OCI-LY3 (cell line): ENCODE data around the gene DST.

ENCODE experiments used
- H2AFZ ChIP-seq: fragments of 200-600, 300-600 bp; shearing (Covaris generic); 2 replicates; pipeline ENCODE4 v1.6.0; 2014; ENCODE audit warnings: antibody characterized with exemption, low read depth, low read length
- H3K27ac ChIP-seq: fragments of 200-600, 300-600 bp; sonication (generic); 2 replicates; pipeline ENCODE4 v1.5.1; 2014; ENCODE audit warnings: mild to moderate bottlenecking, low read length, moderate library complexity, mixed read lengths
- H3K27me3 ChIP-seq: fragments of 200-600, 300-600 bp; sonication (generic); 2 replicates; pipeline ENCODE4 v1.6.1; 2014; ENCODE audit warnings: low read depth, low read length, mixed read lengths
- H3K36me3 ChIP-seq: fragments of 200-600, 300-600 bp; sonication (generic); replicated peaks from 2 replicates; pipeline ENCODE3; 2014; ENCODE audit warnings: low read depth, low read length, mixed read lengths
- H3K4me1 ChIP-seq: fragments of 300-600, 200-600 bp; sonication (generic); 2 replicates; pipeline ENCODE4 v1.6.1; 2014; ENCODE audit warnings: low read length, mixed read lengths
- H3K4me2 ChIP-seq: fragments of 200-600, 300-600 bp; sonication (generic); 2 replicates; pipeline ENCODE4 v1.6.1; 2014; ENCODE audit warnings: low read length, mixed read lengths
- H3K4me3 ChIP-seq: fragments of 300-600, 200-600 bp; sonication (generic); 2 replicates; pipeline ENCODE4 v1.5.1; 2014; ENCODE audit warnings: antibody characterized with exemption, mild to moderate bottlenecking, low read length, moderate library complexity
- H3K79me2 ChIP-seq: fragments of 300-600, 200-600 bp; shearing (Covaris generic); 2 replicates; pipeline ENCODE4 v1.6.1; 2014; ENCODE audit warnings: mild to moderate bottlenecking, low read length, mixed read lengths
- H3K9ac ChIP-seq: fragments of 300-600, 200-600 bp; shearing (Covaris generic); 2 replicates; pipeline ENCODE4 v1.6.0; 2014; ENCODE audit warnings: mild to moderate bottlenecking, low read length, moderate library complexity
- H3K9me3 ChIP-seq: fragments of 200-600, 300-600 bp; shearing (Covaris generic); 2 replicates; pipeline ENCODE4 v1.6.1; 2014; ENCODE audit warnings: low read length, mixed read lengths; ENCODE audit not compliant: insufficient read depth
- H4K20me1 ChIP-seq: fragments of 200-600, 300-600 bp; sonication (generic); 2 replicates; pipeline ENCODE4 v1.6.1; 2016; ENCODE audit warnings: low read length, mixed read lengths; ENCODE audit not compliant: insufficient read depth
- CTCF ChIP-seq: fragments of 200-600, 300-600 bp; sonication (generic); IDR thresholded peaks from 2 replicates; pipeline ENCODE4 v1.5.1; 2014; ENCODE audit warnings: antibody characterized with exemption, low read length, low read depth
- EZH2phosphoT487 ChIP-seq: fragments of 200-600 bp; shearing (Covaris generic); IDR thresholded peaks from 2 replicates; pipeline ENCODE4 v1.6.1; 2018; ENCODE audit warnings: antibody characterized with exemption, mixed run types, low read depth

DST gene

DNA sequence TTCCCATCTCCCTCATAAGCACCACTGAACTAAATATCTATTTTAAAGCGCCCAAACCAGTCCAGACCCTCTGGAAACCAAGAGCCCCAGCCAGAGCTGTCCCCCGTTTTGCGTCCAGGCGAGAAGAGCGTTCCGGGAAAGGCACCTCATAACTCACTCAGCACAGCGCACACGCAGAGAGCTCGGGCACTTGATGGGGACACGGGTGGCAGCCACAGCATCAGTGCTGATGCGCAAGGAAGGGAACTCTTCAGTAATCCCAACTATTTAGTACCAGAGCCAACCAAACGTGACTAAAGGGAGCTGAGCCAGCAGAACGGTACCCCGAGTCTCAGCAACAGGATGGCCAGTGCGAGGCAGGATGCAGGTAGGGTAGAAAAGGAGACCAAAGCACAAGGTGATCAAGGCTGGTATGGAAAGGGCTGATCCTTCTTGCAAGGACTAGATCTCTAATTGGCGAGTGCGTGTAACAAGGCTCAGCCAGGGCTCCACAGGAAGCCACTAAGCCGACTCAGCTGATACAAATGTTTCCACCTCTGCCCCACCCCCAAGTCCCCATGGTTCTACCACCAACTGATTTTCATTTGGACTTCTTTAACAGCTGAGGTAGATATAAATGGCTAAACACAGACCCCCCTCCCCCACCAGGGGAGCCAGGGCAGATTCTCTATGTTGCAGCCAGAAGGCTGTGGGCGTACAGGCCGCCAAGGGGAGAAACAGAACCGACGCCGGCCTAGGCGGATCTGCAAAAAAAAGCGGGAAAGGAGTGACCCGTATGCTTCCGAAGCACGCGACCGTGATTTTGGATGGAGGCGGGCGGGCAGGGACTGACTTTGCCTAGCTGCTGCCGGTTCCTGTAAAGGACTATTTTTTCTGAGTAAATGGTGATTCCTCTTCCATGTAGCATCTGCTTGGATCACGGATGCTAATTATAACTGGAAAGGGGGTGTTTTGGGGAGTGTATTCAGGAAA lies 211.8 kb downstream of the DST start:
- Histone ChIP-seq H4K20me1 (no peaks in the 10 kb centered on the region), H3K9ac (no peak overlapping the region), H3K36me3 (no peaks in the 10 kb centered on the region), H2AFZ (no peak overlapping the region), H3K4me2 (no peak overlapping the region), H3K27ac (no peak overlapping the region), H3K27me3 (no peaks in the 10 kb centered on the region), H3K4me1 (peaks cover 4% of the 10 kb centered on the region), H3K4me3 (no peak overlapping the region), H3K9me3 (no peaks in the 10 kb centered on the region), H3K79me2 (no peaks in the 10 kb centered on the region)
- TF ChIP-seq EZH2phosphoT487 (no peak), CTCF (no peak)

DNA sequence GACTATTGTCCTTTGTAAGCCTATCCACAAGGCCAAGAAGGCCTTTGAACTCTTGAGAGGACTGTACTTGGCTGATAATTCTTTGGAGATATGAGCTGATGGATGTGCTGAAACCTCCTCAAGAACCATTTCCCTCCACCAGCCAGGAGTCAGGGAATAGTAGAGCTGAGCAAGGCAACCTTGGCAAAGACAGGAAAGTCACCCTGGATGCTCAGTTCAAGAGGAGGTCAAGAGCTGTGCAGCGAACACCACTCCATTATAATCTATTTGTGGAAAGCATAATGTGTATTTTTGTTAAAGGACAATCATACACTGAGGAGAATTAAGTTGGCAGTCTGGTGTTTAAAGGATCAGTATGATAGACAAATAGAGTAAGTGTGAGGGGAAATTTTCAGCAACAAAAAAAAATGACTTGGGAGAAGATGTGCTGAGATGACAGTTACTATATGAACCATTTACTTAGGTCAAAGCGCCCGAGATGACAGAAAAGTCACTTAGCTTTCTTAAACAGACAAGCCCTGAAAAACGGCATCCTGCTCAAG lies 218.1 kb downstream of the DST start:
- Histone ChIP-seq H2AFZ (no peak overlapping the region), H3K4me3 (no peak overlapping the region), H3K4me2 (no peak overlapping the region), H3K27me3 (0 out of 2 replicates have a peak, but pooled peaks cover 5% of the 10 kb centered on the region), H3K79me2 (no peaks in the 10 kb centered on the region), H4K20me1 (no peaks in the 10 kb centered on the region), H3K36me3 (no peaks in the 10 kb centered on the region), H3K9ac (no peak overlapping the region), H3K27ac (no peak overlapping the region), H3K4me1 (no peaks in the 10 kb centered on the region), H3K9me3 (0 out of 2 replicates have a peak, but pooled peaks cover 3% of the 10 kb centered on the region)
- TF ChIP-seq EZH2phosphoT487 (no peak), CTCF (no peak)

GRCh38 chr6:56424064-56424463 lies 218.6 kb downstream of the DST start:
- H3K9ac ChIP-seq: no peak overlapping the region
- 0 out of 2 replicates have a peak, but pooled peaks cover 3% of the 10 kb centered on the region for H3K9me3 ChIP-seq
- no peaks in the 10 kb centered on the region for H3K4me1 ChIP-seq
- H3K27ac ChIP-seq: no peak overlapping the region
- no peak overlapping the region for H2AFZ ChIP-seq
- H3K4me3 ChIP-seq: no peak overlapping the region
- TF ChIP-seq CTCF: no peak
- no peak for TF ChIP-seq EZH2phosphoT487
- H4K20me1 ChIP-seq: no peaks in the 10 kb centered on the region
- H3K4me2 ChIP-seq: no peak overlapping the region
- no peaks in the 10 kb centered on the region for H3K36me3 ChIP-seq
- H3K27me3 ChIP-seq: 0 out of 2 replicates have a peak, but pooled peaks cover 5% of the 10 kb centered on the region
- no peaks in the 10 kb centered on the region for H3K79me2 ChIP-seq

GRCh38 chr6:56420296-56420695 lies 222.4 kb downstream of the DST start:
- Histone ChIP-seq H4K20me1 (no peaks in the 10 kb centered on the region), H3K4me2 (no peak overlapping the region), H3K79me2 (no peaks in the 10 kb centered on the region), H3K27ac (no peak overlapping the region), H3K36me3 (no peaks in the 10 kb centered on the region), H2AFZ (no peak overlapping the region), H3K4me3 (no peak overlapping the region), H3K9me3 (0 out of 2 replicates have a peak, but pooled peaks cover 3% of the 10 kb centered on the region), H3K27me3 (0 out of 2 replicates have a peak, but pooled peaks cover 5% of the 10 kb centered on the region), H3K9ac (no peak overlapping the region), H3K4me1 (no peaks in the 10 kb centered on the region)
- no peak for TF ChIP-seq CTCF
